Measurements from ENCODE around the gene RBBP4. TPM values are rescaled to one million over a fixed set of nuclear protein-coding genes. Genes with fewer than 3 reads are reported as not detected.

Gene RBBP4
- polyA plus RNA-seq (ENCODE audit: low read depth in 6 of 6) = 100 to 1,000 TPM; 307 to 561 (median 336) TPM

DNA sequence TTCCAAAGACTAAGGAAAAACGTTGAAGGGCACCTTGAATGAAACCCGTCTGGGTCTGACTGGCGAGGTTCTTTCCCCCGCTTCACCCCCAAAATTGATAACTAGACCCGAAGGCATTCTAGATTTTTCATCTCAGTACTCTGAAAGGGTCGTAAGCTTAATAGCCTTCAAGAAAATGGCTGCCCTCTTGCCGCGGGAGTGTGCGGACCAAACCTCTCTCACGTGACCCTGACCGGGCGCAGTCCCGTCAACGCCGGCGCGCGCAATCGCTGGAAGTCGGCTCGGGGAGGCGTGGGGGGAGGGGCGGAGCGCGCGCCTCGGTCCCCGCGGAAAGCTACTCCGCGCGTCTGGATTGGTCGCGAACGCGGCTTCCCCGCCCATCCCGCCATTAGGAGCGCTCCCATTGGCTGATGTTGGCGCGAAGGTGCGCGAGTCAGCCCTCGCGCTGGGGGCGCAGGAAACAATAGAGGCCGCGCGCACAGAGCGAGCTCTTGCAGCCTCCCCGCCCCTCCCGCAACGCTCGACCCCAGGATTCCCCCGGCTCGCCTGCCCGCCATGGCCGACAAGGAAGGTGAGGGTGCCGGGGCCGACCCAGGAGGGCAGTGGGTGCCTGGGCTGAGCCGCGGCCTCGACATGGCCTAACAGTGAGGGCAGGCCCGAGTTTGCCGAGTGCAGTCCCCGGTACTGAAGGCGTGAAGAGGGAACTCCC lies at the start of gene RBBP4:
Gene RBBP4, plus strand, starts transcription at position 457 of the 709 bp plus-strand sequence. Its CDS starts 99 bp downstream, at position 556.
- H3K9me3 Mint-ChIP-seq = no peaks in the 10 kb centered on the region
- peak within 1 kb of the TSS; percentile 97 to 100 (median 99) for H3K27ac Mint-ChIP-seq
- ATAC-seq (ENCODE audit: low read depth in 2 of 2) = peak; percentile 77 to 79
- H3K4me3 Mint-ChIP-seq = peak within 1 kb of the TSS; percentile 87 to 99 (median 96)
- H3K36me3 Mint-ChIP-seq = peaks cover 8 to 9% of the 10 kb centered on the region in 2 donors
- peak; percentile 99 for DNase-seq
- peaks cover 28 to 63% (median 55%) of the 10 kb centered on the region in 3 donors for H3K4me1 Mint-ChIP-seq
- H3K27me3 Mint-ChIP-seq = no peaks in the 10 kb centered on the region

DNA sequence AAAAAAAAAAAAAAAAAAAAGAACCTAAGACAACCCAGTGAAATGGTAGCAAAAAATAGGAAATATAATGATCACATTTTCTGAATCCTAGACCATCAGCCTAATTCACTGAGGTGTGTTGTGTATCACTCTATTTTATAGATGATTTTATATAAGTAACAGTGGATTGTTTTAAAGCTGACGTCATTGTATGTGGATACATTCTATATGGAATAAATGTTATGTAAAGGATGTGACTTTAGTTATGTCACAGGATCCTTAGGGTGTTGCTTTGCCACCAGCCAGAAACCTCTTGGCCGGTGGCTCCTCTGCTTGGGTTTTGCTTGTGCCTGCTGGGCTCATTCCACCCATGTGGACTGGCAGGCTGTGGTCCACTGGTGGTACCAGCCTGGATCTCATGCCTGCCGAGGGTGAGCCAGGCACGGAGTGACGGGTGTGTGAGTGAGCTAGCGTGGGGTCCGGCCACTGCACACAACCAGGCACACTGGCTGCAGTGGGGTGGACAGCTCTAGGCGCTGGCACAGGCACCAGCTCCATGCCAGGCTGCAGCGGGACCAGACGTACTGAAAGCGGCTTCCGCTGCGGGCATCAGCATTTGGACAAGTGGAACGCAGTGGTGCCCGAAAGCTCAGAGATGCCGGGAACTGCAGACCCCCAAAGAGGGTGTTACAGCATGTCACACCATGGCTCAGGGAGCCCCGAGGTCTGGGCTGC lies 45.1 kb upstream of the RBBP4 start:
- Mint-ChIP-seq H3K27me3 (no peaks in the 10 kb centered on the region), H3K27ac (no peak overlapping the region), H3K36me3 (no peaks in the 10 kb centered on the region), H3K4me3 (no peak overlapping the region), H3K4me1 (no peaks in the 10 kb centered on the region), H3K9me3 (no peaks in the 10 kb centered on the region)
- ATAC-seq (ENCODE audit: low read depth in 2 of 2) (no peak), DNase-seq (no peak)

- ATAC-seq (ENCODE audit: low read depth in 2 of 2) = no peak
- Mint-ChIP-seq H3K4me1 (no peaks in the 10 kb centered on the region), H3K27ac (no peak overlapping the region)
These were observed 44.2 kb upstream of the RBBP4 start for GRCh38 chr1:32606565-32607371.

GRCh38 chr1:32609180-32609579 lies 41.8 kb upstream of the RBBP4 start:
- H3K4me1 Mint-ChIP-seq = peaks cover 5 to 7% (median 6%) of the 10 kb centered on the region in 3 donors
- H3K4me3 Mint-ChIP-seq = no peak overlapping the region
- H3K36me3 Mint-ChIP-seq = no peaks in the 10 kb centered on the region
- ATAC-seq (ENCODE audit: low read depth in 2 of 2) = no peak
- H3K27ac Mint-ChIP-seq = no peak overlapping the region
- H3K9me3 Mint-ChIP-seq = no peaks in the 10 kb centered on the region
- DNase-seq = no peak
- H3K27me3 Mint-ChIP-seq = peaks cover 0 to 6% (median 0%) of the 10 kb centered on the region in 3 donors

More at GRCh38 chr1:32606565-32607371, 44.2 kb upstream of the RBBP4 start:
- no peak for DNase-seq
- H3K36me3 Mint-ChIP-seq = no peaks in the 10 kb centered on the region
- no peaks in the 10 kb centered on the region for H3K9me3 Mint-ChIP-seq
- H3K4me3 Mint-ChIP-seq = no peak overlapping the region
- no peaks in the 10 kb centered on the region for H3K27me3 Mint-ChIP-seq

DNA sequence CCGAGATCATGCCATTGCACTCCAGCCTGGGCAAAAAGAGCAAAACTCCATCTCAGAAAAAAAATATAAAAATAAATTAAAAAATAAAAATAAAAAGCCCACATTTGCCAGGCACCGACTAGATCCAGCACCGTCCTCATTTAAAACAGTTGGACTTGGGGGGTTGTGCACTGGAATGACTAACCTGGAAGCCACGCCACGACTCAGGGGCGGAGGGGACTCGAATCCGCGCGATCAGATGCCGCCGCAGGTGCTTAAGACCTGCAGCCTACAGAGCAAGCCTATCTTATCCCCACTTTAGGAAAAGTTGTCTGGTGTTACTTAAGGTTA lies 39.2 kb upstream of the RBBP4 start:
- H3K4me1 Mint-ChIP-seq = peaks cover 5 to 7% (median 6%) of the 10 kb centered on the region in 3 donors
- no peak overlapping the region for H3K27ac Mint-ChIP-seq
- no peaks in the 10 kb centered on the region for H3K36me3 Mint-ChIP-seq
- peak overlapping the region; percentile 58 to 87 (median 74) for H3K4me3 Mint-ChIP-seq
- DNase-seq (no peak), ATAC-seq (ENCODE audit: low read depth in 2 of 2) (no peak)
- H3K27me3 Mint-ChIP-seq = peaks cover 0 to 6% (median 0%) of the 10 kb centered on the region in 3 donors
- H3K9me3 Mint-ChIP-seq = no peaks in the 10 kb centered on the region

DNA sequence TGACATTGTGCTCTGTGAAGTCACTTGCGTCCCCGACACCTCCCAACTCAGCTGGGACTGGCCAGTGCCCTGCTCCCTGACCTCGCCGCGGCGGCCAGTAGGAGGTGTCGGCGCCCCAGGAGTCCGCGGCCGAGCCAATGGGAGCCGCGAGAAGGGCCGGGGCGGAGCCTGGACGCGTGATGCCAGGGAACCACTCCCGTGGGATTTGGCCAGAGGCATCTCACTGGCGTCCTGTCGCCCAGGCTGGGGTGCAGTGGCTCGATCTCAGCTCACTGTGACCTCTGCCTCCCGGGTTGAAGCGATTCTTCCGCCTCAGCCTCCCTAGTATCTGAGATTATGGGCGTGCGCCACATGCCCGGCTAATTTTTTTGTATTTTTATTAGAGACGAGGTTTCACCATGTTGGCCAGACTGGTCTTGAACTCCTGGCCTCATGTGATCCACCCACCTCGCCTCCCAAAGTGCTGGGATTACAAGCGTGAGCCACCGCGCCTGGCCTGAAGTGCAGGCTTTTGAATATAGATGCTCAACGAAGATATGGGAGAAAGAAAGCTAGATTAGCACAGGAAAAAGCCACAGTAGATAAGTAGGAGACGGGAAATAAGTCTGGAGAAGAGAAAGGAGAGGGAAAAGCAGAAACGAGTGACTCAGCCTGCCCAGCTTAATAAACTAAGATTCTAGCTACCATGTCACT lies 38.7 kb upstream of the RBBP4 start:
- Mint-ChIP-seq H3K36me3 (no peaks in the 10 kb centered on the region), H3K4me1 (peaks cover 5 to 7% (median 6%) of the 10 kb centered on the region in 3 donors), H3K27ac (peak overlapping the region in 2 of 6 donors; percentile 9 to 83), H3K4me3 (peak overlapping the region; percentile 58 to 87 (median 74)), H3K27me3 (peaks cover 0 to 6% (median 0%) of the 10 kb centered on the region in 3 donors), H3K9me3 (no peaks in the 10 kb centered on the region)
- ATAC-seq (ENCODE audit: low read depth in 2 of 2) = peak; percentile 82 to 85
- DNase-seq = peak; percentile 38

DNA sequence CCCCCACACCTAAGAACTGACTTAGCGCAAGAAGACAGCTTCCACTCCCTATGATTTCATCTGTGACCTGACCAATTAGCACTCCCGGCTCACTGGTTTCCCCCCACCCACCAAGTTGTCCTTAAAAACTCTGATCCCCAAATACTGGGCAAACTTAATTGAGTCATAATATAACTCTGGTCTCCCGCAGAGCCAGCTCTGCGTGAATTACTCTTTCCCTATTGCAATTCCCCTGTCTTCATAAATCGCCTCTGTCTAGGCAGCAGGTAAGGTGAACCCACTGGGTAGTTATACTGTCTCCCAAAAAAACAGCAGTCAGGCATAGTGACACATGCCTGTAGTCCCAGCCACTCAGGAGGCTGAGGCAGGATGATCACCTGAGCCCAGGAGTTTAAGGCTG lies 37.5 kb upstream of the RBBP4 start:
- Mint-ChIP-seq H3K36me3 (no peaks in the 10 kb centered on the region), H3K4me1 (peaks cover 5 to 7% (median 6%) of the 10 kb centered on the region in 3 donors), H3K9me3 (no peaks in the 10 kb centered on the region), H3K4me3 (peak overlapping the region in 4 of 8 donors; percentile 7 to 51 (median 32)), H3K27me3 (peaks cover 0 to 6% (median 0%) of the 10 kb centered on the region in 3 donors), H3K27ac (peak overlapping the region in 1 of 6 donors; percentile 48)
- DNase-seq (no peak), ATAC-seq (ENCODE audit: low read depth in 2 of 2) (no peak)

DNA sequence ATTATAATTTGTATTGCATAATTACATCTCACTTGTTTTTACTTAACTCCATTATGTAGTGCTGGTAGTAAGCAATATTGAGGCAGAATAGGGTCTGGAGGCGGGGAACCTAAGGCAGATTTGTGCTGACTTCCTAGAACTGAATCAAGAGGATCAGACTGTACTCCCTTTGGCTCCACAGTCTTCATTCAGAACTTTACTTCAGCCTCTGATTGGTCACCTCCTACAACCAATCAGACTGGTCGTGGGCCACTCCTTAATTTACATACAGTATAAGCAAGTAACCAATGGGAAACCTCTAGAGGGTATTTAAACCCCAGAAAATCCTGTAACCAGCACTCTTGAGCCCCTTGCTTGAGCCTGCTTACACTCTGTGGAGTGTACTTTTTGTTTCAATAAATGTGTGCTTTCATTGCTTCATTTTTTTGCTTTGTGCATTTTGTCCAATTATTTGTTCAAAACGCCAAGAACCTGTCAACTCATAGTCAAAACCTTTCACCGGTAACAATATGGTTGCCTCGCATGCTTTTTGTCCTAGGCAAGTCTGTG lies 32.3 kb upstream of the RBBP4 start:
- Mint-ChIP-seq H3K27me3 (no peaks in the 10 kb centered on the region), H3K9me3 (peaks cover 0 to 4% (median 0%) of the 10 kb centered on the region in 7 donors), H3K4me3 (no peak overlapping the region), H3K36me3 (peaks cover 10 to 21% of the 10 kb centered on the region in 2 donors), H3K4me1 (peaks cover 10 to 12% (median 11%) of the 10 kb centered on the region in 3 donors), H3K27ac (no peak overlapping the region)
- DNase-seq (no peak), ATAC-seq (ENCODE audit: low read depth in 2 of 2) (no peak)

GRCh38 chr1:32619701-32620485 lies 31.1 kb upstream of the RBBP4 start:
- ATAC-seq (ENCODE audit: low read depth in 2 of 2) (no peak), DNase-seq (no peak)
- peaks cover 16 to 20% (median 17%) of the 10 kb centered on the region in 3 donors for H3K4me1 Mint-ChIP-seq
- peak overlapping the region in 1 of 6 donors; percentile 18 for H3K27ac Mint-ChIP-seq
- no peaks in the 10 kb centered on the region for H3K27me3 Mint-ChIP-seq
- H3K4me3 Mint-ChIP-seq = no peak overlapping the region
- H3K9me3 Mint-ChIP-seq = peaks cover 0 to 4% (median 0%) of the 10 kb centered on the region in 7 donors
- peaks cover 10 to 24% of the 10 kb centered on the region in 2 donors for H3K36me3 Mint-ChIP-seq

- ATAC-seq (ENCODE audit: low read depth in 2 of 2) = no peak
- peaks cover 14 to 24% of the 10 kb centered on the region in 2 donors for H3K36me3 Mint-ChIP-seq
These were observed 28.8 kb upstream of the RBBP4 start for GRCh38 chr1:32622205-32622604.

GRCh38 chr1:32622806-32623681 lies 28.0 kb upstream of the RBBP4 start:
- Mint-ChIP-seq H3K36me3 (peaks cover 19 to 24% of the 10 kb centered on the region in 2 donors), H3K27ac (peak overlapping the region in 5 of 6 donors; percentile 30 to 94 (median 48)), H3K4me3 (peak overlapping the region in 3 of 8 donors; percentile 13 to 65 (median 45)), H3K9me3 (peaks cover 0 to 4% (median 0%) of the 10 kb centered on the region in 7 donors), H3K4me1 (peaks cover 17 to 26% (median 21%) of the 10 kb centered on the region in 3 donors), H3K27me3 (no peaks in the 10 kb centered on the region)
- ATAC-seq (ENCODE audit: low read depth in 2 of 2) = no peak
- no peak for DNase-seq

More at GRCh38 chr1:32622205-32622604, 28.8 kb upstream of the RBBP4 start:
- peaks cover 0 to 4% (median 0%) of the 10 kb centered on the region in 7 donors for H3K9me3 Mint-ChIP-seq
- H3K27ac Mint-ChIP-seq = peak overlapping the region in 1 of 6 donors; percentile 12
- no peak overlapping the region for H3K4me3 Mint-ChIP-seq
- no peaks in the 10 kb centered on the region for H3K27me3 Mint-ChIP-seq
- DNase-seq = no peak
- H3K4me1 Mint-ChIP-seq = peaks cover 17 to 21% (median 18%) of the 10 kb centered on the region in 3 donors

Measured in naive B cell (primary cell).